Kidney (tissue), 14 donors: ENCODE measurements around the gene NXN. TPM values are rescaled to one million over a fixed set of nuclear protein-coding genes. Genes with fewer than 3 reads are reported as not detected.
"Not testable (repeated sequence)": the region's sequence is repeated elsewhere in the genome, so short reads cannot be mapped to it uniquely, and the experiment has no call there.

Experiments used
- DNase-seq, 5 donors: peaks; one replicate each; pipeline ENCODE4 v3.0.0-alpha.2; 2013 to 2020
- FAIRE-seq: peaks from 2 replicates; lab custom pipeline; 2012; peaks lifted over from hg19 to GRCh38; lab: Jason Lieb, UNC
- H3K27ac ChIP-seq, 2 donors: one replicate each; pipeline ENCODE4 v1.7.0; 2013; ENCODE audit warnings: low read depth in 2 of 2, low read length in 2 of 2, inconsistent platforms in 1 of 2
- H3K27me3 ChIP-seq: one replicate; pipeline ENCODE4 v1.7.1; 2013; ENCODE audit warnings: low read length, inconsistent platforms; ENCODE audit not compliant: control insufficient read depth, insufficient read depth
- H3K36me3 ChIP-seq, 3 donors: one replicate each; pipeline versions ENCODE4 v1.7.0 to v1.7.1; 2013; ENCODE audit warnings: low read length in 3 of 3, control low read depth in 1 of 3, inconsistent platforms in 1 of 3; ENCODE audit not compliant: insufficient read depth in 3 of 3, control insufficient read depth in 2 of 3
- H3K4me1 ChIP-seq, 3 donors: one replicate each; pipeline versions ENCODE4 v1.7.0 to v1.7.1; 2013; ENCODE audit warnings: low read length in 3 of 3, inconsistent platforms in 1 of 3, low read depth in 1 of 3; ENCODE audit not compliant: control insufficient read depth in 2 of 3, insufficient read depth in 2 of 3
- H3K4me3 ChIP-seq, 3 donors: one replicate each; pipeline versions ENCODE4 v1.7.0 to v1.8.1; 2013; ENCODE audit warnings: low read length in 3 of 3, control low read depth in 1 of 3, inconsistent platforms in 1 of 3
- H3K9ac ChIP-seq, 3 donors: one replicate each; pipeline versions ENCODE4 v1.7.0 to v1.7.1; 2013; ENCODE audit warnings: low read length in 3 of 3, control low read depth in 1 of 3, inconsistent platforms in 1 of 3
- H3K9me3 ChIP-seq, 3 donors: one replicate each; pipeline versions ENCODE4 v1.7.0 to v1.7.1; 2013; ENCODE audit warnings: low read length in 3 of 3, control low read depth in 1 of 3, inconsistent platforms in 1 of 3; ENCODE audit not compliant: control insufficient read depth in 2 of 3, insufficient read depth in 1 of 3
- CTCF ChIP-seq: IDR thresholded peaks from 3 replicates; pipeline ENCODE4 v1.5.1; 2012; ENCODE audit warnings: mild to moderate bottlenecking, moderate library complexity, borderline replicate concordance; ENCODE audit not compliant: insufficient read depth; ENCODE audit errors: extremely low read depth
- intact Hi-C: fragments of 100-400 bp; cut with DNase I; formaldehyde crosslinking; loops from one replicate; pipeline ENCODE4 v1.11.1; 2022
- polyA plus RNA-seq: library from polyadenylated mRNA; stranded (reverse); fragments of 350-450 nt; fragmentation: Illumina TruSeq; extraction: RNeasy Lipid Tissue Mini Kit (QIAGEN cat#74804); gene quantifications from one replicate; pipeline ENCODE4 v1.2.3, GENCODE V29; 2014; ENCODE audit warnings: low read depth, low replicate concordance; ENCODE audit not compliant: insufficient read depth
- total RNA-seq: library from RNA; stranded (reverse); fragmentation: NEBNext Ultra II Directional; extraction: Animal tissue kit (Norgen Biotek cat#: 25700); gene quantifications from one replicate; pipeline ENCODE4 v1.2.1, GENCODE V29; 2021
- donor health status: control.
- donor health status: control.
- donor health status: control.
- donor health status: control.
- donor health status: control.
- donor health status: DM: yes; HTN: yes; CAD: no.
- donor health status: Normal renal cell carcinoma (clear cell type).

Gene NXN
- total and polyA plus RNA-seq, 2 donors from 2014 or later, result 10.2 to 26.8 TPM

- Histone ChIP-seq H3K27ac (no peak overlapping the region), H3K9me3 (no peaks in the 10 kb centered on the region), H3K27me3 (no peaks in the 10 kb centered on the region), H3K4me1 (no peaks in the 10 kb centered on the region), H3K36me3 (no peaks in the 10 kb centered on the region), H3K4me3 (no peak overlapping the region), H3K9ac (no peak overlapping the region)
- intact Hi-C loops, result no loop called here
- DNase-seq (no peak), FAIRE-seq (no peak)
- TF ChIP-seq CTCF, result no peak
These were observed 173.2 kb downstream of the NXN start for GRCh38 chr17:806346-806745.

GRCh38 chr17:805886-806285 lies 173.7 kb downstream of the NXN start:
- H3K4me3 ChIP-seq, H3K36me3 ChIP-seq, H3K27ac ChIP-seq, H3K27me3 ChIP-seq, intact Hi-C loops, H3K9ac ChIP-seq, DNase-seq, H3K9me3 ChIP-seq, FAIRE-seq, H3K4me1 ChIP-seq: not testable (repeated sequence)

- H3K27me3 ChIP-seq, result no peaks in the 10 kb centered on the region
- intact Hi-C loops, result no loop called here
- H3K27ac ChIP-seq, result no peak overlapping the region
- TF ChIP-seq CTCF, result no peak
- no peak for FAIRE-seq
- no peak for DNase-seq
- no peaks in the 10 kb centered on the region for H3K4me1 ChIP-seq
- no peak overlapping the region for H3K4me3 ChIP-seq
- no peaks in the 10 kb centered on the region for H3K36me3 ChIP-seq
- H3K9me3 ChIP-seq, result no peaks in the 10 kb centered on the region
- H3K9ac ChIP-seq, result no peak overlapping the region
These were observed 174.8 kb downstream of the NXN start for GRCh38 chr17:804541-805435.

- Histone ChIP-seq H3K36me3 (no peaks in the 10 kb centered on the region), H3K9ac (no peak overlapping the region), H3K9me3 (no peaks in the 10 kb centered on the region), H3K27me3 (no peaks in the 10 kb centered on the region), H3K4me3 (no peak overlapping the region), H3K27ac (no peak overlapping the region), H3K4me1 (no peaks in the 10 kb centered on the region)
- FAIRE-seq (no peak), DNase-seq (no peak)
- no peak for TF ChIP-seq CTCF
- intact Hi-C loops, result no loop called here
These were observed 176.4 kb downstream of the NXN start for GRCh38 chr17:802901-803881.
